ENCODE results near the gene SBK1.
"Not testable (repeated sequence)": the region's sequence is repeated elsewhere in the genome, so short reads cannot be mapped to it uniquely, and the experiment has no call there.

Gene SBK1

GRCh38 chr16:28320023-28320561 lies 27.8 kb downstream of the SBK1 start:
- Histone ChIP-seq H3K9ac (ENCODE audit: low read depth, low read length) (no peak overlapping the region), H3K4me1 (ENCODE audit: control insufficient read depth, insufficient read depth, low read length) (no peaks in the 10 kb centered on the region), H3K27ac (ENCODE audit: low read depth, low read length) (no peak overlapping the region), H3K36me3 (ENCODE audit: control insufficient read depth, insufficient read depth, low read length) (peaks cover 24% of the 10 kb centered on the region), H3K4me3 (ENCODE audit: low read depth, low read length) (no peak overlapping the region), H3K9me3 (ENCODE audit: control insufficient read depth, insufficient read depth, low read length) (no peaks in the 10 kb centered on the region), H3K27me3 (ENCODE audit: control insufficient read depth, insufficient read depth, low read length) (no peaks in the 10 kb centered on the region)

DNA sequence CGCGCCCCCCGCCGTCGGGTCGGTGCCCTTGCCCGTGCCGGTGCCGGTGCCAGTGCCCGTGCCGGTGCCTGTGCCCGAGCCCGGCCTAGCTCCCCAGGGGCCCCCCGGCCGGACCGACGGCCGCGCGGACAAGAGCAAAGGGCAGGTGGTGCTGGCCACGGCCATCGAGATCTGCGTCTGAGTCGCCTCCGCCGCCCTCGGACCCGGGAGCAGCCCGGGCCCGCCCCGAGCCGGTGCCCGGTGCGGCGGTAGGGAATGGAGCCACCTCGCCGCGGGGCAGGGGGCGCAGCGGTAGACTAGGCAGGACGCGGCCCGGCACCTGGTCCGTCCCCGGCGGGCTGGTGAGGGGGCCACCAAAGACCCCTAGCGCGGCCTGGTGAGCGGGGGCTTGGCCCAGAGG lies 28.4 kb downstream of the SBK1 start:
- Histone ChIP-seq H3K9me3 (ENCODE audit: control insufficient read depth, insufficient read depth, low read length) (no peaks in the 10 kb centered on the region), H3K9ac (ENCODE audit: low read depth, low read length) (no peak overlapping the region), H3K27ac (ENCODE audit: low read depth, low read length) (no peak overlapping the region), H3K4me3 (ENCODE audit: low read depth, low read length) (no peak overlapping the region), H3K36me3 (ENCODE audit: control insufficient read depth, insufficient read depth, low read length) (peaks cover 24% of the 10 kb centered on the region), H3K4me1 (ENCODE audit: control insufficient read depth, insufficient read depth, low read length) (no peaks in the 10 kb centered on the region), H3K27me3 (ENCODE audit: control insufficient read depth, insufficient read depth, low read length) (no peaks in the 10 kb centered on the region)

- no peaks in the 10 kb centered on the region for H3K27me3 ChIP-seq (ENCODE audit: control insufficient read depth, insufficient read depth, low read length)
- H3K27ac ChIP-seq (ENCODE audit: low read depth, low read length), result no peak overlapping the region
- no peak overlapping the region for H3K9ac ChIP-seq (ENCODE audit: low read depth, low read length)
- peaks cover 24% of the 10 kb centered on the region for H3K36me3 ChIP-seq (ENCODE audit: control insufficient read depth, insufficient read depth, low read length)
- H3K4me3 ChIP-seq (ENCODE audit: low read depth, low read length), result no peak overlapping the region
- H3K4me1 ChIP-seq (ENCODE audit: control insufficient read depth, insufficient read depth, low read length), result no peaks in the 10 kb centered on the region
- H3K9me3 ChIP-seq (ENCODE audit: control insufficient read depth, insufficient read depth, low read length), result no peaks in the 10 kb centered on the region
Observed at GRCh38 chr16:28321700-28322411, 29.5 kb downstream of the SBK1 start.

DNA sequence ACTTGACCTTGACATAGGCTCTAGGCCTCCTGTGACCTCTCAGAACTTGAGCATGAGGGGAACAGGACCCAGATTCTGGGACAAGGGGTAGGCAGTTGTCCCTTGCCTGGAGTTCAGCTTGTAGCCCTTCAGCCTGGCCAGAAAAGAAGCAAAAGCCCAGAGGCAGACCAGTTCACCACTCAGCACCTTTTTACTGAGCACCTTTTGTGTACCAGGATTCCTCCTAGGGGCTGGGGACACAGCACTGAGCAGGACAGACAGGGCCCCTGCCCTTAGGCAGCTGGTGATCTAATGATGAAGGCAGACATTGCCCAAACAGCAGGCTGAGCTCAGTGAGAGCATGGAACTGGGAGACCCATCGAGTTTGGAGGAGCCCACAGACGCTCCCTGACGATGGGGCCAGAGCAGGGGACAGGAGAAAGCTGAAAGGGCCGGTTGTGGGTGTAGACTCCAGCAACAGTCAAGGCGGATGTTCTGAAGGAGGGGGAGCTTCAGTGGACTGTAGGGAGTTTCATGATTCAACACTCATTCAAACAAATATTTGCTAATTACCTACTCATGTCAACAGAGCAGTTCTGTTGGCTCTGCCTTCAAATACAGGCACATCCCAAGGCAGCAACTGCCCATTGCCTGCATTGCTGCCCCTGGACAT lies 32.0 kb downstream of the SBK1 start:
- Histone ChIP-seq H3K9ac (ENCODE audit: low read depth, low read length) (no peak overlapping the region), H3K9me3 (ENCODE audit: control insufficient read depth, insufficient read depth, low read length) (no peaks in the 10 kb centered on the region), H3K4me1 (ENCODE audit: control insufficient read depth, insufficient read depth, low read length) (no peaks in the 10 kb centered on the region), H3K4me3 (ENCODE audit: low read depth, low read length) (no peak overlapping the region), H3K36me3 (ENCODE audit: control insufficient read depth, insufficient read depth, low read length) (peaks cover 7% of the 10 kb centered on the region), H3K27me3 (ENCODE audit: control insufficient read depth, insufficient read depth, low read length) (no peaks in the 10 kb centered on the region), H3K27ac (ENCODE audit: low read depth, low read length) (no peak overlapping the region)

DNA sequence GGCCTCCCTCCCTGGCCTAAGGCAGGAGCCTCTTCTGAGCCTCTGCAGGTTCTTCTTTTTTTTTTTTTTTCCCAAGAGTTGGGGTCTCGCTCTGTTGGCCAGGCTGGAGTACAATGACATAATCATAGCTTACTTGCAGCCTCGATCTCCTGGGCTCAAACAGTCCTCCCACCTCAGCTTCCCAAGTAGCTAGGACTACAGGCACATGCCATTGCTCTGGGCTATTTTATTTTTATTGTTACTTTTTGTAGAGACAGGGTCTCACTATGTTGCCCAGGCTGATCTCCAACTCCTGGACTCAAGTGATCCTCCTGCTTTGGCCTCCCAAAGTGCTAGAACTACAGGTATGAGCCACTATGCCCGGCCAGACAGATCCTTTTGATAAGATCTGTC lies 32.6 kb downstream of the SBK1 start:
- Histone ChIP-seq H3K4me3 (ENCODE audit: low read depth, low read length) (no peak overlapping the region), H3K4me1 (ENCODE audit: control insufficient read depth, insufficient read depth, low read length) (no peaks in the 10 kb centered on the region), H3K36me3 (ENCODE audit: control insufficient read depth, insufficient read depth, low read length) (peaks cover 3% of the 10 kb centered on the region; the same call in 1 of the 2 replicates), H3K9ac (ENCODE audit: low read depth, low read length) (no peak overlapping the region), H3K27ac (ENCODE audit: low read depth, low read length) (no peak overlapping the region), H3K9me3 (ENCODE audit: control insufficient read depth, insufficient read depth, low read length) (no peaks in the 10 kb centered on the region), H3K27me3 (ENCODE audit: control insufficient read depth, insufficient read depth, low read length) (no peaks in the 10 kb centered on the region)

DNA sequence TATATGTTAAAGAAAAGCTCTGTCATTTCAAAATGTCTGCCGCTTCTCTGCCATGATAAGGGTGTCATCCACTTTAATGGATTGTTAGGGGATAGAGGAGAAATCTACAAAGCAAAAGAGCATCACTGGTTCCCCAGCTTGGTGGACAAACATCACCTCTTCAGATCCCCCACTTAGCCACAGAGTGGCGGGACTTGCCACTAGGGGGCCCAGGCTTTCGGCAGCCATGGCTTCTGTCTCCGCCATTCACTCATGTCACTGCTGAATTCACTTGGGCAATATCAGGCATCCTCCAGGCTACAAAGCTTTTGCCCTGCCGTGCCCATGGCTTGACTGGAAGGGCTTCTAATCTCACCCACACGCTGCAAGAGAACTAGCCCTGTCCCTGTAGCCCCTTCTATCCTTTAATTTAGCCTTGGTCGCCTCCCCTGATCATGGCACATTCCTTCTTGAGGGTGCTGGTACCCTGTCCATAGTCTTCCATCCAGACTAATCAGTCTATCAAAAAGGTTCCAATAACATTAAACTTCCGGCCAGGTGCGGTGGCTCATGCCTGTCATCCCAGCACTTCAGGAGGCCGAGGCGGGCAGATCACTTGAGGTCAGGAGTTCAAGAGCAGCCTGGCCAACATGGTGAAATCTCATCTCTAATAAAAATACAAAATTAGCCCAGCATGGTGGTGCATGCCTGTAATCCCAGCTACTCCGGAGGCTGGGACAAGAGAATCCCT lies 34.7 kb downstream of the SBK1 start:
- H3K4me3 ChIP-seq (ENCODE audit: low read depth, low read length), result no peak overlapping the region
- H3K27ac ChIP-seq (ENCODE audit: low read depth, low read length), result no peak overlapping the region
- no peak overlapping the region for H3K9ac ChIP-seq (ENCODE audit: low read depth, low read length)
- no peaks in the 10 kb centered on the region for H3K9me3 ChIP-seq (ENCODE audit: control insufficient read depth, insufficient read depth, low read length)
- H3K4me1 ChIP-seq (ENCODE audit: control insufficient read depth, insufficient read depth, low read length), result peaks cover 3% of the 10 kb centered on the region; the same call in 1 of the 2 replicates
- H3K36me3 ChIP-seq (ENCODE audit: control insufficient read depth, insufficient read depth, low read length), result no peaks in the 10 kb centered on the region
- no peaks in the 10 kb centered on the region for H3K27me3 ChIP-seq (ENCODE audit: control insufficient read depth, insufficient read depth, low read length)

- H3K27ac ChIP-seq (ENCODE audit: low read depth, low read length); H3K36me3 ChIP-seq (ENCODE audit: control insufficient read depth, insufficient read depth, low read length); H3K4me3 ChIP-seq (ENCODE audit: low read depth, low read length); H3K27me3 ChIP-seq (ENCODE audit: control insufficient read depth, insufficient read depth, low read length); H3K9ac ChIP-seq (ENCODE audit: low read depth, low read length); H3K4me1 ChIP-seq (ENCODE audit: control insufficient read depth, insufficient read depth, low read length); H3K9me3 ChIP-seq (ENCODE audit: control insufficient read depth, insufficient read depth, low read length): not testable (repeated sequence)
Observed at GRCh38 chr16:28330232-28330631, 37.9 kb downstream of the SBK1 start.

DNA sequence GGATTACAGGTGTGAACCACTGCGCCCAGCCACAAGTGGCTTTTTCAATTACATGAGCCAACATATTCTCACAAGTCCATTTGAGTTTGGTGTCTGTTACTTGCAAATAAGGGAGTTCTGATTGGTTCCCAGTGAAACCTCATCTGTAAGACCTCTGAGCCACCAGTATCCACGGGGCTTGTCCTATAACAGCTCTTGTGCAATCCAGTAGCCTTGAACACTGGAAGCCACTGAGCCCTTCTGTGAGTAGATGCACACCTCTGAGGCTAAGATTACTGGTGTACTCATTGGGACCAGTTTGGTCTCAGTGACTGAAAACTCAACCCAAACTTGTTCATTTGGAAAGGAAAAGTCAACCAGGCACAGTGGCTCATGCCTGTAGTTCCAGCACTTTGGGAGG lies 38.7 kb downstream of the SBK1 start:
- H3K4me1 ChIP-seq (ENCODE audit: control insufficient read depth, insufficient read depth, low read length); H3K9ac ChIP-seq (ENCODE audit: low read depth, low read length); H3K36me3 ChIP-seq (ENCODE audit: control insufficient read depth, insufficient read depth, low read length); H3K9me3 ChIP-seq (ENCODE audit: control insufficient read depth, insufficient read depth, low read length); H3K4me3 ChIP-seq (ENCODE audit: low read depth, low read length); H3K27ac ChIP-seq (ENCODE audit: low read depth, low read length); H3K27me3 ChIP-seq (ENCODE audit: control insufficient read depth, insufficient read depth, low read length): not testable (repeated sequence)

DNA sequence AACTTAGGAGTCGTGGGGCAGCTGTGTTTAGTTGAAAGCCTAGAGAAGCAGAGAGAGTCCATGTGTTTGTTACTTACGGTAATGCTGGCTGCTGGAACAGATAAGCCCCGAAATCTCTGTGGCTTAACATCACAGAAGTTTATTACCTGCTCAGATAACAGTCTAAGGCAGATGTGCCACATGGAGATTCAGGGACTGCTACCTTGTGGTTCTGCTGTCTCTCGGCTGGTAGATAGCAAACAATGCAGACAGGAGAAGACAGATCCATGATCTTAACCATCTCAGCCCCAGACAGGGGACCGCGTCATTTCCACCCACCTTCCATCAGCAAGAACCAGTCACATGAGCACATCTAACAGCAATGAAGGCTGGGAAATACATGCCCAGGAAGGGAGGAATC lies 40.3 kb downstream of the SBK1 start:
- not testable (repeated sequence) for H3K4me1 ChIP-seq (ENCODE audit: control insufficient read depth, insufficient read depth, low read length); H3K9ac ChIP-seq (ENCODE audit: low read depth, low read length); H3K9me3 ChIP-seq (ENCODE audit: control insufficient read depth, insufficient read depth, low read length); H3K27ac ChIP-seq (ENCODE audit: low read depth, low read length); H3K36me3 ChIP-seq (ENCODE audit: control insufficient read depth, insufficient read depth, low read length); H3K4me3 ChIP-seq (ENCODE audit: low read depth, low read length); H3K27me3 ChIP-seq (ENCODE audit: control insufficient read depth, insufficient read depth, low read length)

- not testable (repeated sequence) for H3K9ac ChIP-seq (ENCODE audit: low read depth, low read length); H3K27ac ChIP-seq (ENCODE audit: low read depth, low read length); H3K27me3 ChIP-seq (ENCODE audit: control insufficient read depth, insufficient read depth, low read length); H3K36me3 ChIP-seq (ENCODE audit: control insufficient read depth, insufficient read depth, low read length); H3K4me3 ChIP-seq (ENCODE audit: low read depth, low read length); H3K9me3 ChIP-seq (ENCODE audit: control insufficient read depth, insufficient read depth, low read length); H3K4me1 ChIP-seq (ENCODE audit: control insufficient read depth, insufficient read depth, low read length)
Observed at GRCh38 chr16:28335678-28336077, 43.4 kb downstream of the SBK1 start.
